GM12891 (cell line): ENCODE results near the gene BAG5.

Experiments
- PAX5 ChIP-seq: IDR thresholded peaks from 2 replicates; pipeline ENCODE4 v1.6.1; 2011; ENCODE audit warnings: low read length, moderate library complexity, mild to moderate bottlenecking; ENCODE audit not compliant: insufficient read depth, severe bottlenecking
- POLR2A ChIP-seq: IDR thresholded peaks from 2 replicates; pipeline ENCODE4 v1.6.1; 2011; ENCODE audit warnings: low read depth, low read length, control low read depth
- POLR2AphosphoS5 ChIP-seq: IDR thresholded peaks from 2 replicates; pipeline ENCODE4 v1.6.1; 2011; ENCODE audit warnings: low read depth, low read length, control low read depth
- POU2F2 ChIP-seq: IDR thresholded peaks from 2 replicates; pipeline ENCODE4 v1.6.1; 2011; ENCODE audit warnings: low read depth, mild to moderate bottlenecking, control low read depth, low read length, moderate library complexity
- SPI1 ChIP-seq: IDR thresholded peaks from 2 replicates; pipeline ENCODE4 v1.6.1; 2011; ENCODE audit warnings: low read depth, low read length, control low read depth
- TAF1 ChIP-seq: IDR thresholded peaks from 2 replicates; pipeline ENCODE4 v1.6.1; 2011; ENCODE audit warnings: low read depth, low read length, control low read depth

- TF ChIP-seq POLR2A, result no peak
- TF ChIP-seq POU2F2, result no peak
- no peak for TF ChIP-seq SPI1
- TF ChIP-seq TAF1, result no peak
- TF ChIP-seq POLR2AphosphoS5, result no peak
- no peak for TF ChIP-seq PAX5
These were observed 12.3 kb upstream of the BAG5 start for GRCh38 chr14:103574707-103575285.
